Measurements from ENCODE around the gene SIM1.

DNA sequence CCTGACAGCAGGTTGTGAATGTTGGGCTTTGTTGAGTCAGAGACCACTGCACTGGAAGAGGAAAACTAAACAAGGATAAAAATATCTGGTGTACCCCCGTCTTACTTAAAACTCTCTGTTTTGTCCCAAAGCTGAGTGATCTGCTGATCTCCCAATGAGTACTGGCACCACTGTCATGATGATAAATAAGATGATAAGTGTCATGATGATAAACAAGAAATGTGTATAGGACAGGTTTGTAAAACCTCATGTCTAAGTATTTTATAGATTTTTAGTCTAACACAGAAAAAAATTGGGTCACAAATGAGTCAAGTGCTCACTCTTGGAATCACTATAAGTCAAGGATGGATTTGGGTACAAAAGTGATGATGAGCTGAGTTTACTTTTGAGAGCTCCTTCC, 8.5 kb upstream of the SIM1 start:
- TF ChIP-seq POLR2A (IDR thresholded peaks at IDR 0.05; ENCODE audit: borderline replicate concordance, extremely low read depth, insufficient read depth, insufficient read length) (no peak), POLR2AphosphoS5 (IDR thresholded peaks at IDR 0.05; ENCODE audit: low read depth, low read length) (no peak)
